SK-N-SH treated with all-trans-retinoic acid at 6 μM for 48 hours (cell line): ENCODE data around the gene SOX6.
A peak's percentile ranks its signal among the peaks of the same experiment; 100 is the strongest.

Experiments used
- ATAC-seq: fragments of 200-7000 bp; cut with Tn5 transposase; 3 replicates; pipeline ENCODE4 v1.9.1; 2020; ENCODE audit warnings: mild to moderate bottlenecking, moderate library complexity
- ARNTL ChIP-seq: fragments of 450-650 bp; formaldehyde crosslinking; IDR thresholded peaks from 2 replicates; pipeline ENCODE4 v1.5.0; 2020; ENCODE audit warnings: low read depth, mild to moderate bottlenecking, moderate library complexity, borderline replicate concordance
- CSDC2 ChIP-seq: fragments of 250-450 bp; sonication (Bioruptor Pico); IDR thresholded peaks from 2 replicates; pipeline ENCODE4 v1.5.0; 2020; ENCODE audit warnings: mild to moderate bottlenecking, moderate library complexity
- ESRRG ChIP-seq: fragments of 250-450 bp; sonication (Bioruptor Pico); IDR thresholded peaks from 2 replicates; pipeline ENCODE4 v1.6.1; 2021; ENCODE audit warnings: mild to moderate bottlenecking
- GLIS3 ChIP-seq: fragments of 250-450 bp; sonication (Bioruptor Pico); IDR thresholded peaks from 2 replicates; pipeline ENCODE4 v1.5.0; 2020; ENCODE audit warnings: mild to moderate bottlenecking, moderate library complexity
- ISL1 ChIP-seq: fragments of 250-450 bp; sonication (Bioruptor Pico); IDR thresholded peaks from 2 replicates; pipeline ENCODE4 v2.1.2; 2022; ENCODE audit warnings: mild to moderate bottlenecking, moderate library complexity
- PPARA ChIP-seq: fragments of 250-450 bp; sonication (Bioruptor Pico); IDR thresholded peaks from 2 replicates; pipeline ENCODE4 v1.5.0; 2020; ENCODE audit warnings: mild to moderate bottlenecking, borderline replicate concordance
- RARB ChIP-seq: fragments of 250-450 bp; sonication (Bioruptor Pico); IDR thresholded peaks from 2 replicates; pipeline ENCODE4 v1.8.0; 2021; ENCODE audit warnings: mild to moderate bottlenecking, moderate library complexity
- TCF4 ChIP-seq: fragments of 250-450 bp; sonication (Bioruptor Pico); IDR thresholded peaks from 2 replicates; pipeline ENCODE4 v1.8.0; 2021; ENCODE audit warnings: mild to moderate bottlenecking, moderate library complexity, borderline replicate concordance
- TOX ChIP-seq: fragments of 250-450 bp; sonication (Bioruptor Pico); IDR thresholded peaks from 2 replicates; pipeline ENCODE4 v1.8.0; 2021; ENCODE audit warnings: mild to moderate bottlenecking, moderate library complexity, borderline replicate concordance
- ZC3H10 ChIP-seq: fragments of 250-450 bp; sonication (Bioruptor Pico); IDR thresholded peaks from 2 replicates; pipeline ENCODE4 v1.5.1; 2021; ENCODE audit warnings: mild to moderate bottlenecking, moderate library complexity
- ZFP3 ChIP-seq: fragments of 250-450 bp; sonication (Bioruptor Pico); IDR thresholded peaks from 2 replicates; pipeline ENCODE4 v1.5.0; 2020; ENCODE audit warnings: mild to moderate bottlenecking, moderate library complexity
- ZFP30 ChIP-seq: fragments of 450-650 bp; formaldehyde crosslinking; IDR thresholded peaks from 2 replicates; pipeline ENCODE4 v1.5.0; 2022; ENCODE audit warnings: mild to moderate bottlenecking, moderate library complexity
- ZNF565 ChIP-seq: fragments of 450-650 bp; formaldehyde crosslinking; conservative IDR thresholded peaks from 2 replicates; pipeline ENCODE4 v1.5.0; 2020; ENCODE audit warnings: low read depth, mild to moderate bottlenecking, moderate library complexity
- ZNF70 ChIP-seq: fragments of 450-650 bp; formaldehyde crosslinking; IDR thresholded peaks from 2 replicates; pipeline ENCODE4 v1.5.0; 2020; ENCODE audit warnings: mild to moderate bottlenecking, moderate library complexity
- TF ChIP-seq, protein P1 (sequence below): fragments of 250-450 bp; sonication (Bioruptor Pico); IDR thresholded peaks from 2 replicates; pipeline ENCODE4 v1.8.0; 2021; ENCODE audit warnings: low read depth, mild to moderate bottlenecking, moderate library complexity, borderline replicate concordance
- TF ChIP-seq, protein P2 (sequence below): fragments of 250-450 bp; sonication (Bioruptor Pico); IDR thresholded peaks from 2 replicates; pipeline ENCODE4 v1.8.0; 2020; ENCODE audit warnings: mild to moderate bottlenecking, moderate library complexity, borderline replicate concordance
- TF ChIP-seq, protein P3 (sequence below): fragments of 250-450 bp; sonication (Bioruptor Pico); IDR thresholded peaks from 2 replicates; pipeline ENCODE4 v1.5.1; 2020; ENCODE audit warnings: low read depth, mild to moderate bottlenecking, moderate library complexity
- TF ChIP-seq, protein P4 (sequence below): fragments of 250-450 bp; sonication (Bioruptor Pico); IDR thresholded peaks from 2 replicates; pipeline ENCODE4 v1.5.0; 2020; ENCODE audit warnings: mild to moderate bottlenecking, moderate library complexity

The SOX6 gene

DNA sequence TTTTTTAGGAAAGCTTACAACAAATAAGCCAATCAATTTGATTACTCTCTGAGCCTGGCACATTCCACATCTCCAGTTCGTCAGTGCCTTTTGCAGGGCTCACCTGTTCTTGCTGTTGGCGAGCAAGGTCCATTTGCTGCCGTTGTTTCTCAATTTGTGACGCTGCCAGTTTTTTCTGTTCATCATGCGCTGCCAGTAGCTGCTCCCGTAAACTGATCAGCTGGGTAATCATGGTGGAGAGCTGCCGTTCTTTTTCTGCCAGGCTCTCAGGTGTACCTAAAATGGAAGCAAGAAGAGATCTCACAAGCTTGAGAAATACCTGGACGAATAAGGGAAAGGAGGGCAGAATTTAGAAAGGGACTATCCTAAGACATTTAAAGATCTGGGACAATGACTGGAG is 169.7 kb downstream of the SOX6 start:
- TF ChIP-seq RARB (CRISPR knock-in tag) (no peak), ARNTL (CRISPR knock-in tag) (no peak), TCF4 (no peak), ZC3H10 (CRISPR knock-in tag) (no peak), ESRRG (no peak), GLIS3 (no peak), CSDC2 (CRISPR knock-in tag) (no peak), ZFP30 (CRISPR knock-in tag) (no peak), ZFP3 (no peak), ZNF565 (CRISPR knock-in tag) (no peak)
- TF ChIP-seq, protein P1, sequence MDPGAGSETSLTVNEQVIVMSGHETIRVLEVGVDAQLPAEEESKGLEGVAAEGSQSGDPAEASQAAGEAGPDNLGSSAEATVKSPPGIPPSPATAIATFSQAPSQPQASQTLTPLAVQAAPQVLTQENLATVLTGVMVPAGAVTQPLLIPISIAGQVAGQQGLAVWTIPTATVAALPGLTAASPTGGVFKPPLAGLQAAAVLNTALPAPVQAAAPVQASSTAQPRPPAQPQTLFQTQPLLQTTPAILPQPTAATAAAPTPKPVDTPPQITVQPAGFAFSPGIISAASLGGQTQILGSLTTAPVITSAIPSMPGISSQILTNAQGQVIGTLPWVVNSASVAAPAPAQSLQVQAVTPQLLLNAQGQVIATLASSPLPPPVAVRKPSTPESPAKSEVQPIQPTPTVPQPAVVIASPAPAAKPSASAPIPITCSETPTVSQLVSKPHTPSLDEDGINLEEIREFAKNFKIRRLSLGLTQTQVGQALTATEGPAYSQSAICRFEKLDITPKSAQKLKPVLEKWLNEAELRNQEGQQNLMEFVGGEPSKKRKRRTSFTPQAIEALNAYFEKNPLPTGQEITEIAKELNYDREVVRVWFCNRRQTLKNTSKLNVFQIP (CRISPR knock-in tag) = no peak
- TF ChIP-seq, all 23 proteins: peak for 0

DNA sequence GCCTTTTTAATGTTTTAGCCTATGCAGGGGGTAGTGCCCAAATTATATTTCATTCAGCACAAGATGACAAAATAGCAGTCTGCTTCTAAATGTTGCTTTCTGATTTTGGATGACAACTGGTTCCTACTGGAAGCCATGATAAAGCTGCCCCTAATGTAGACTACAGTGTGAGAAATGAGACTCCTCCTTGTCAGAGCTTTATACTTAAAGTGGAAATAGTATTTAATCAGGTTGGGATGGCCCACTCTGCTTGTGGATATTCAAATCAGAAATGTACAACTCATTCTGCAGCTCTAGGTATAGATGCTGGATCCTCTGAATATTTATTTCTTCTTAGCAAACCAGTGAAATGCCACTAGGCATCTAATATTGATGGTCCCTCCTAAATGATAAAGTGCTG is 171.3 kb downstream of the SOX6 start:
- no peak for TF ChIP-seq GLIS3
- TF ChIP-seq CSDC2 (CRISPR knock-in tag) = no peak
- no peak for TF ChIP-seq ZNF70 (CRISPR knock-in tag)
- TF ChIP-seq, protein P2, sequence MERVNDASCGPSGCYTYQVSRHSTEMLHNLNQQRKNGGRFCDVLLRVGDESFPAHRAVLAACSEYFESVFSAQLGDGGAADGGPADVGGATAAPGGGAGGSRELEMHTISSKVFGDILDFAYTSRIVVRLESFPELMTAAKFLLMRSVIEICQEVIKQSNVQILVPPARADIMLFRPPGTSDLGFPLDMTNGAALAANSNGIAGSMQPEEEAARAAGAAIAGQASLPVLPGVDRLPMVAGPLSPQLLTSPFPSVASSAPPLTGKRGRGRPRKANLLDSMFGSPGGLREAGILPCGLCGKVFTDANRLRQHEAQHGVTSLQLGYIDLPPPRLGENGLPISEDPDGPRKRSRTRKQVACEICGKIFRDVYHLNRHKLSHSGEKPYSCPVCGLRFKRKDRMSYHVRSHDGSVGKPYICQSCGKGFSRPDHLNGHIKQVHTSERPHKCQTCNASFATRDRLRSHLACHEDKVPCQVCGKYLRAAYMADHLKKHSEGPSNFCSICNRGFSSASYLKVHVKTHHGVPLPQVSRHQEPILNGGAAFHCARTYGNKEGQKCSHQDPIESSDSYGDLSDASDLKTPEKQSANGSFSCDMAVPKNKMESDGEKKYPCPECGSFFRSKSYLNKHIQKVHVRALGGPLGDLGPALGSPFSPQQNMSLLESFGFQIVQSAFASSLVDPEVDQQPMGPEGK (CRISPR knock-in tag) = no peak
- no peak for TF ChIP-seq ISL1 (CRISPR knock-in tag)
- no peak for TF ChIP-seq ZC3H10 (CRISPR knock-in tag)
- no peak for TF ChIP-seq PPARA
- TF ChIP-seq, protein P3, sequence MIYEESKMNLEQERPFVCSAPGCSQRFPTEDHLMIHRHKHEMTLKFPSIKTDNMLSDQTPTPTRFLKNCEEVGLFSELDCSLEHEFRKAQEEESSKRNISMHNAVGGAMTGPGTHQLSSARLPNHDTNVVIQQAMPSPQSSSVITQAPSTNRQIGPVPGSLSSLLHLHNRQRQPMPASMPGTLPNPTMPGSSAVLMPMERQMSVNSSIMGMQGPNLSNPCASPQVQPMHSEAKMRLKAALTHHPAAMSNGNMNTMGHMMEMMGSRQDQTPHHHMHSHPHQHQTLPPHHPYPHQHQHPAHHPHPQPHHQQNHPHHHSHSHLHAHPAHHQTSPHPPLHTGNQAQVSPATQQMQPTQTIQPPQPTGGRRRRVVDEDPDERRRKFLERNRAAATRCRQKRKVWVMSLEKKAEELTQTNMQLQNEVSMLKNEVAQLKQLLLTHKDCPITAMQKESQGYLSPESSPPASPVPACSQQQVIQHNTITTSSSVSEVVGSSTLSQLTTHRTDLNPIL (CRISPR knock-in tag) = no peak
- TF ChIP-seq, protein P1 (CRISPR knock-in tag) = no peak
- no peak for ATAC-seq

More for the DNA sequence above, 169.7 kb downstream of the SOX6 start:
- ATAC-seq = no peak

DNA sequence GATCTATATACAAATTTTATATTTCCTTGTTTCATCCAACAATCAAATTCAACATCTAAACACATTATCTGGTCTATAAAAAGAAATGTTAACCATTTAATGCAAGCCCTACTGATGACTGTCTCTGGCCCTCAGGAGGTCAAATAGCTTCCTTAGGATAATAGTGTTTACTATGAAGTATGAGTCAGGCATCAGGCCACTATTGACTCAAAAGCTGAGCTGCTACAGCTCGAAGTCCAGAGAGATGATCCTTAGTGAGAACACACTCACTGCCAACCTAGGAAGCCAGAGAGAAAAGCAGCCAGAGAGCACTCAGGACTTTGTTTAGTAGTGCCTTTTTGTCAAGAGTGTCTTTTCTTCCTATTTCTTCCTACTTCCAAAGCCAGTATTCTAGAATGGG is 171.8 kb downstream of the SOX6 start:
- peak; percentile 80 for ATAC-seq

More for the DNA sequence above, 171.8 kb downstream of the SOX6 start:
- no peak for TF ChIP-seq ISL1 (CRISPR knock-in tag)
- no peak for TF ChIP-seq TOX (CRISPR knock-in tag)
- TF ChIP-seq, protein P3 (CRISPR knock-in tag) = no peak
- TF ChIP-seq GLIS3 = no peak
- no peak for TF ChIP-seq ZC3H10 (CRISPR knock-in tag)
- no peak for TF ChIP-seq ZFP30 (CRISPR knock-in tag)
- TF ChIP-seq, protein P4, sequence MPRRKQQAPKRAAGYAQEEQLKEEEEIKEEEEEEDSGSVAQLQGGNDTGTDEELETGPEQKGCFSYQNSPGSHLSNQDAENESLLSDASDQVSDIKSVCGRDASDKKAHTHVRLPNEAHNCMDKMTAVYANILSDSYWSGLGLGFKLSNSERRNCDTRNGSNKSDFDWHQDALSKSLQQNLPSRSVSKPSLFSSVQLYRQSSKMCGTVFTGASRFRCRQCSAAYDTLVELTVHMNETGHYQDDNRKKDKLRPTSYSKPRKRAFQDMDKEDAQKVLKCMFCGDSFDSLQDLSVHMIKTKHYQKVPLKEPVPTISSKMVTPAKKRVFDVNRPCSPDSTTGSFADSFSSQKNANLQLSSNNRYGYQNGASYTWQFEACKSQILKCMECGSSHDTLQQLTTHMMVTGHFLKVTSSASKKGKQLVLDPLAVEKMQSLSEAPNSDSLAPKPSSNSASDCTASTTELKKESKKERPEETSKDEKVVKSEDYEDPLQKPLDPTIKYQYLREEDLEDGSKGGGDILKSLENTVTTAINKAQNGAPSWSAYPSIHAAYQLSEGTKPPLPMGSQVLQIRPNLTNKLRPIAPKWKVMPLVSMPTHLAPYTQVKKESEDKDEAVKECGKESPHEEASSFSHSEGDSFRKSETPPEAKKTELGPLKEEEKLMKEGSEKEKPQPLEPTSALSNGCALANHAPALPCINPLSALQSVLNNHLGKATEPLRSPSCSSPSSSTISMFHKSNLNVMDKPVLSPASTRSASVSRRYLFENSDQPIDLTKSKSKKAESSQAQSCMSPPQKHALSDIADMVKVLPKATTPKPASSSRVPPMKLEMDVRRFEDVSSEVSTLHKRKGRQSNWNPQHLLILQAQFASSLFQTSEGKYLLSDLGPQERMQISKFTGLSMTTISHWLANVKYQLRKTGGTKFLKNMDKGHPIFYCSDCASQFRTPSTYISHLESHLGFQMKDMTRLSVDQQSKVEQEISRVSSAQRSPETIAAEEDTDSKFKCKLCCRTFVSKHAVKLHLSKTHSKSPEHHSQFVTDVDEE (CRISPR knock-in tag) = no peak
- TF ChIP-seq, all 23 proteins: peak for 0
